Adipocyte (in vitro differentiated cells): ENCODE data around the gene BMP6.

Experiments used
- DNase-seq: peaks from one replicate; pipeline ENCODE4 v3.0.0-alpha.2; 2015; ENCODE audit warnings: low read depth
- H3K27me3 ChIP-seq: replicated peaks from 2 replicates; pipeline ENCODE4 v1.7.0; 2013; ENCODE audit warnings: mild to moderate bottlenecking, low read length, moderate library complexity; ENCODE audit not compliant: control insufficient read depth, insufficient read depth
- H3K36me3 ChIP-seq: 2 replicates; pipeline ENCODE4 v1.7.0; 2013; ENCODE audit warnings: low read length, mild to moderate bottlenecking, moderate library complexity; ENCODE audit not compliant: control insufficient read depth, insufficient read depth, severe bottlenecking
- H3K4me1 ChIP-seq: 2 replicates; pipeline ENCODE4 v1.7.0; 2013; ENCODE audit warnings: mild to moderate bottlenecking, low read length, moderate library complexity; ENCODE audit not compliant: control insufficient read depth, insufficient read depth
- H3K4me3 ChIP-seq: 2 replicates; pipeline ENCODE4 v1.7.0; 2013; ENCODE audit warnings: mild to moderate bottlenecking, low read length, moderate library complexity
- H3K9ac ChIP-seq: 2 replicates; pipeline ENCODE4 v1.7.0; 2013; ENCODE audit warnings: mild to moderate bottlenecking, low read length, moderate library complexity
- H3K9me3 ChIP-seq: 2 replicates; pipeline ENCODE4 v1.7.0; 2013; ENCODE audit warnings: mild to moderate bottlenecking, low read length, moderate library complexity; ENCODE audit not compliant: control insufficient read depth

The BMP6 gene

DNA sequence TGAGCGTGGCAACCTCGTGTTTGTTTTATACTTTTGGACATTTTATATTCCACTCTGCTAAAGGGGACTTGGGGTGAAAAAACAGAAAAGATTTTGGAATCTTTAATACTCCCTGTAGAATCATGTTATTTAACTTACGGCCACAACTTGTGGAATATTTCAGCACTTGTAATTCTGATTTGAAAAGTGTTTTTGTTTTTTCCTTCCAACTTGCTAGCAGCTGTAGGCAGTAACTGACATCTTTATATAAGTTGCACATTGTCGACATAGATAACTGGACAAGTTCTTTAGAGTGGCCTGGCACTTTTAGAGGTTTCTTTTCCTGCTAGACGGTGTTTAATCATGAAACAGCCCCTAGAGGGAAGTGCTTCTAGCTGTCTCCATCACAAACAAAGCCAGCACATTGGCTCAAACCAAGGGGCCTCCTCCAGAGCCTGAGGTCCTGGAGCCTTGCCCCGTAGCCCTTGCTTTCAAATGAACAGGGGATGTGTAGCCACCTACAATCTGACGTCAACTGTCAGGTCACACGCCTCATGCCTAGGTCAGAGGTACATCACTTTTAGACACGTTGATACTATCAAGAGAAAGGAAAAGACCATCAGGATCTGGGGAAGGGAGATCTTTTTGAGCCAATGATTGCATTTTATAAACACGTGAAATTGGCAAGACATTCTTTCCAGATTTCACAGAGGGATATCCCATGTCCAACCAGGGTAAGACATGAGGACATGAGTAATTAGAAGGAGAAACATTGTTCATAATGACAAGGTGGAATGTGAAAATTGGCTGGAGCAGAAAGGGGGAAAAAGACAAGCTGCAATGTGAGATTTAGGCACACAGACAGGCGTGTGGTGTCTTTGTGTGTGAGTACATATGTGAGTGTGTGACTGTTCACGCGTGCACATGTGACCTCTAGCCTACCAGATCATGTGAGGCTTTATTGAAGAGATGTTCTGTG, 92.6 kb downstream of the BMP6 start:
- H3K9me3 ChIP-seq: no peaks in the 10 kb centered on the region
- H3K36me3 ChIP-seq: no peaks in the 10 kb centered on the region
- no peak overlapping the region for H3K4me3 ChIP-seq
- peaks cover 14% of the 10 kb centered on the region for H3K4me1 ChIP-seq
- no peaks in the 10 kb centered on the region for H3K27me3 ChIP-seq
- H3K9ac ChIP-seq: no peak overlapping the region
- DNase-seq: no peak

DNA sequence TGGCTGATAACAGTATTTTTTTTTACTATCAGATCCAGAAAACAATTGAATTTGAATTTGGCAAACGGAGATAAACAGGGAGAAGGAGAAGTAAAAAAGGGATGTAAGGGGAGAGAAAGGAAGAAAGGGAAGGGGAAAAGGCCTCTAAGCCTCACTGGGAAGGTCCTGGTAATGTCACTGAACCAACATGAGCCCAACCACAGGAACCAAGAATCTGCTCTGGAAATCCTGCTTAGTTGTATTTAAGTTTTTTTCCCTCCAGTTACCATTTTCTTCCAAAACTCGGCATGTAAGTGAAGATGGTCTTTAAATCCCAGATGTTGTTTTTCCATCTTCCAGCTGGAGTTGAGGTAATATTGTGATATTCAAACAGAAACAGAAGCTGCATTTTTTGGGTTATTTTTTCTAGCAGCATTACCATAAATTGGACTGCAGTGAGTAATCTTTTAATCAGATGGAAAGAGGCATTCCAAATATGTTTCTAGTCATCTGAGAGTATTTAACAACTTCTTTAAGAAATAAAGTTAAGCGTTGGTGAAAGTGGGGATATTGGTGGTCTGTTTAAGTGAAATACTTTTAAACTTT, 93.6 kb downstream of the BMP6 start:
- Histone ChIP-seq H3K4me3 (no peak overlapping the region), H3K27me3 (no peaks in the 10 kb centered on the region)

GRCh38 chr6:7820288-7820835, 94.5 kb downstream of the BMP6 start:
- no peak for DNase-seq
- no peaks in the 10 kb centered on the region for H3K36me3 ChIP-seq
- H3K4me3 ChIP-seq: no peak overlapping the region
- no peak overlapping the region for H3K9ac ChIP-seq
- H3K4me1 ChIP-seq: peaks cover 14% of the 10 kb centered on the region
- H3K27me3 ChIP-seq: no peaks in the 10 kb centered on the region
- H3K9me3 ChIP-seq: no peaks in the 10 kb centered on the region

More for the DNA sequence above, 93.6 kb downstream of the BMP6 start:
- H3K36me3 ChIP-seq: no peaks in the 10 kb centered on the region
- H3K9ac ChIP-seq: no peak overlapping the region
- H3K9me3 ChIP-seq: no peaks in the 10 kb centered on the region
- peak; percentile 63 for DNase-seq
- peaks cover 14% of the 10 kb centered on the region for H3K4me1 ChIP-seq

GRCh38 chr6:7821426-7821825, 95.5 kb downstream of the BMP6 start:
- Histone ChIP-seq H3K9me3 (no peaks in the 10 kb centered on the region), H3K4me1 (peaks cover 14% of the 10 kb centered on the region), H3K4me3 (no peak overlapping the region), H3K36me3 (no peaks in the 10 kb centered on the region), H3K9ac (no peak overlapping the region), H3K27me3 (no peaks in the 10 kb centered on the region)
- DNase-seq: no peak

- Histone ChIP-seq H3K4me1 (peaks cover 16% of the 10 kb centered on the region), H3K36me3 (no peaks in the 10 kb centered on the region), H3K9ac (no peak overlapping the region), H3K4me3 (no peak overlapping the region), H3K9me3 (no peaks in the 10 kb centered on the region), H3K27me3 (no peaks in the 10 kb centered on the region)
- no peak for DNase-seq
Observed at GRCh38 chr6:7823552-7823951, 97.7 kb downstream of the BMP6 start.

- Histone ChIP-seq H3K36me3 (no peaks in the 10 kb centered on the region), H3K9me3 (no peaks in the 10 kb centered on the region), H3K9ac (no peak overlapping the region), H3K4me1 (peaks cover 4% of the 10 kb centered on the region), H3K27me3 (no peaks in the 10 kb centered on the region), H3K4me3 (no peak overlapping the region)
- no peak for DNase-seq
Observed at GRCh38 chr6:7825986-7826385, 100.1 kb downstream of the BMP6 start.

DNA sequence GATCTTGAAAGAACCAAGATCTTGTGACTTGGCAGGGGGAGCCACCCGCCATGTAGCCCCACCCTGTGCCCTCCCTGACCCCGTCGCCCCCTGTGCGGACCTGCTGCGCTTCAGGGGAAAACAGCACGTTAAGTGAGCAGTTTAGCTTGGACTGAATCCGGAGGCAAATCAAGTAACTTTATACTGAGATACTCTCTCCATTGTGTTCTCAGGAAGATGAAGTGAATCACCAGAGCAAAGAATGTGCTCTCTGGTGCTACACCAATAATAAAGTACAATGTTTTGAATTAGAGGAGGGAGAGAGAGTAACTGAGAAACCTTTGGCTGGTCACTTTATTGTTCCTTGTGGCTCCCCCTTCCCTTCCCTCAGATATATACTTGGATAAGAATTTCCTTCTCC, 101.2 kb downstream of the BMP6 start:
- H3K27me3 ChIP-seq: no peaks in the 10 kb centered on the region
- H3K36me3 ChIP-seq: no peaks in the 10 kb centered on the region
- no peak overlapping the region for H3K4me3 ChIP-seq
- peaks cover 4% of the 10 kb centered on the region for H3K4me1 ChIP-seq
- peak; percentile 60 for DNase-seq
- H3K9ac ChIP-seq: no peak overlapping the region
- no peaks in the 10 kb centered on the region for H3K9me3 ChIP-seq

DNA sequence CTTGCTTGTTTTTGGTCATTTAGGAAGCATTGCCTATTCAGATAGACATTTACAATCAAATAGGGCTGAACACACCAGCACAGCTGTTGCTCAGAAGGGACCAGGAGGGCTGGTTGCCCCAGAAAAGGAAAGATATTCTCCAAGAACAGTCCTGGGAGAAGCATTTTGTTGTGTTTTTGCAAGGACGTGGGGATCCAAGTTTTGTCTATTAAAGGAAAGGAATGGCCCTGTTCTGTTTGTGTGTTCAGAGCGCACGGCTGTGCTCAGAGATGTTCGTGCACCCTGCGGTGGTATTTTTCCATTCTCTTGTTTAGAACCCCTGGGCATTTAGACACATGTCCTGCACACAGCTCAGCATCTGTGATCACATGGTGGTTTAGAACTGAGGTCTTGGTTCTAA, 102.2 kb downstream of the BMP6 start:
- Histone ChIP-seq H3K27me3 (no peaks in the 10 kb centered on the region), H3K9me3 (no peaks in the 10 kb centered on the region), H3K4me3 (no peak overlapping the region), H3K36me3 (no peaks in the 10 kb centered on the region), H3K4me1 (peaks cover 4% of the 10 kb centered on the region), H3K9ac (no peak overlapping the region)
- DNase-seq: no peak

DNA sequence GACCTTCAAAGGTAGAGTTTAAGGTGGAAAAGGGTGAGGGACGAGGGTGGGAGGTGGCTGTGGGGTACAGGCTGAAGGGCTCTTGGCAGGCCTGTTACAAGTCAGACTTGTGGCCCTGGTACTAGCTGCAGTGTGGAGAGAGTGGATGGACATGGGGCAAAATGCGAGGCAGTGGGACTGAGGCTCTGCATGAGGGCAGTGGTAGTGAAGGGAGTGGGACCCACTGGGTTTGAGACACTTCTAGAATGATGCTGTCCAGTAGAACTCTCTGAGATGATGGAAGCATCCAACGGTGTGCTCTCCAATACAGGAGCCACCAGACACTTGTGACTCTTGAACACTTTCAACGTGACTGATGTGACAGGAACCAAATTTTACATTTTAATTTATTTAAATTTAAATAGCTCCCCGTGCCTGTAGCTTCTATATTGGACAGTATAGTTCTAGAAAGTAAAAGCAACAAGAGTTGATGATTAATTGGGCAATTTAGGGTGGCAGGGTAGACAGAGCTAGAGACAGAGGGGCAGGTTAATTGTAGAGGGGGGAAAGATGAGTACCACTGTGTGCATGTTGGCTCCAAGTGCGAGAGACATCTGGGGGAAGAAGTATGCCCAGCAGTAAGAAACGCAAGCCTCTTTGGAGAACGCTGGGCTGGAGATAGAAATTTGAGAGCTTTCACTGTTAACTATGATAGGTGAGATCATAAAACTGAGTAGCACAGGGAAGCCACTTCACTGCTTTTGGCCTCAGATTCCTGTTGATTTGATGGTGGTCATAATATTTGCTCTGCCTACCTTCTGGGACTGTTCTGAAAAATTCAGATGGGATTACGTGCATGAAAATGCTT, 107.2 kb downstream of the BMP6 start:
- no peak overlapping the region for H3K4me3 ChIP-seq
- H3K9me3 ChIP-seq: no peaks in the 10 kb centered on the region
- no peaks in the 10 kb centered on the region for H3K36me3 ChIP-seq
- no peaks in the 10 kb centered on the region for H3K4me1 ChIP-seq
- H3K27me3 ChIP-seq: no peaks in the 10 kb centered on the region
- H3K9ac ChIP-seq: no peak overlapping the region
- no peak for DNase-seq

DNA sequence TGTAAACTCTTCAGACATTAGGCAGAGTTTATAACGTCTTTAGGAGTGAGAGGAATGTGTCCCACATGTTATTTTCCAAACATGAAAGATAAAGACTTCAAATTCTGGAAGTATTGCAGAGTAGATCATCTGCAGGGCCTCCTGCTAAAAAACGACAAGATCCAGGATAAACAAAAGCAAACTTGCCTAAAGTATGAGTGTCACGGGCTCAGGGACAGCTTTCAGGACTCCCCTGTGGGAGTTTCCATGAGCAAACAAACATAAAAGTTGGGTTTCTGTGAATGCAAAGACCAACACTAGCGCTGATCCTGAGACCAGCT, 107.8 kb downstream of the BMP6 start:
- Histone ChIP-seq H3K4me1 (no peaks in the 10 kb centered on the region), H3K9me3 (no peaks in the 10 kb centered on the region), H3K36me3 (no peaks in the 10 kb centered on the region), H3K27me3 (no peaks in the 10 kb centered on the region), H3K4me3 (no peak overlapping the region), H3K9ac (no peak overlapping the region)
- no peak for DNase-seq
